Lower leg skin (tissue), 4 donors: Measurements from ENCODE around the gene BTNL8. TPM values are rescaled to one million over a fixed set of nuclear protein-coding genes. Genes with fewer than 3 reads are reported as not detected.

Source experiments
- DNase-seq, 2 donors: peaks; one replicate each; pipeline ENCODE4 v3.0.0-alpha.2; 2019; ENCODE audit warnings: low spot score in 2 of 2
- H3K4me3 ChIP-seq: fragments of 200-600 bp; sonication (generic); 2 replicates; pipeline ENCODE4 v1.5.1; 2017; ENCODE audit warnings: mild to moderate bottlenecking, low read depth; ENCODE audit not compliant: poor library complexity, severe bottlenecking
- CTCF ChIP-seq, 3 donors: fragments of 450-650 bp; IDR thresholded peaks; one replicate each; pipeline ENCODE4 v1.5.1; 2016; ENCODE audit warnings: antibody characterized with exemption in 3 of 3, mild to moderate bottlenecking in 3 of 3, moderate library complexity in 2 of 3
- POLR2A ChIP-seq, 2 donors: fragments of 450-650 bp; IDR thresholded peaks; one replicate each; pipeline ENCODE4 v1.6.1; 2016 to 2017; ENCODE audit warnings: antibody characterized with exemption in 2 of 2, mild to moderate bottlenecking in 1 of 2, moderate library complexity in 1 of 2
- WGBS, 2 donors: methylation state at CpG; one replicate each; pipeline ENCODE4 v1.1.5; 2018; 5-methylcytosine and 5-hydroxymethylcytosine counted together
- intact Hi-C: fragments of 100-400 bp; cut with DNase I; formaldehyde crosslinking; loops from one replicate; pipeline ENCODE4 v1.15.0; 2023; ENCODE audit warnings: low total_unique reads
- total RNA-seq, 4 donors: library from RNA; depleted of rRNA; stranded (reverse); fragments of >200 nt; gene quantifications; one replicate each; pipeline ENCODE4 v1.1.0, GENCODE V29; 2016

Gene BTNL8
- total RNA-seq, 4 donors from 2014 or later: 0.26 to 0.44 TPM; not detected in 2

DNA sequence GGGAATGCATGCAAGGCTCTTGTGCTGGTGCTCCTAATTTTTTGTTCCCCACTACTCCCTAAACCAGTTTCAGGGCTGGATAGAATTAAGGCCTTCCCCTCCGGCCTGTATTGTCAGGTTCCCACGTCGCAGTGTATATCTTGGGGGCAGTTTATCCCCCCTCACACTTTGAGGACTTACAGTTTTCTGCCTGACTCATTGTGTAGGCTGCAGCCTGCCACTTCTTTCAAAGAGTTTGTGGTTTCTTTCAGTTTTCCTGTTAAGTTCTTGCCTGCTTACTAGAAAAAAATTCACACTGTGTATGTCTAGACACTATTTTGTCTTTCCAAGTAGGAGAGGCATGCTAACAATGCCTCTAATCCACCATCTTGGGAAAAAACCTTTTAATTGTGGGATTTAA lies 61.2 kb downstream of the BTNL8 start:
- 68 to 72% methylated on average over 3 of the region's 3 CpGs for WGBS, 2 donors
- intact Hi-C loops: no loop called here
- no peak for DNase-seq
- TF ChIP-seq CTCF (IDR thresholded peaks at IDR 0.05) (no peak), POLR2A (IDR thresholded peaks at IDR 0.05) (no peak)
- H3K4me3 ChIP-seq: no peak overlapping the region

DNA sequence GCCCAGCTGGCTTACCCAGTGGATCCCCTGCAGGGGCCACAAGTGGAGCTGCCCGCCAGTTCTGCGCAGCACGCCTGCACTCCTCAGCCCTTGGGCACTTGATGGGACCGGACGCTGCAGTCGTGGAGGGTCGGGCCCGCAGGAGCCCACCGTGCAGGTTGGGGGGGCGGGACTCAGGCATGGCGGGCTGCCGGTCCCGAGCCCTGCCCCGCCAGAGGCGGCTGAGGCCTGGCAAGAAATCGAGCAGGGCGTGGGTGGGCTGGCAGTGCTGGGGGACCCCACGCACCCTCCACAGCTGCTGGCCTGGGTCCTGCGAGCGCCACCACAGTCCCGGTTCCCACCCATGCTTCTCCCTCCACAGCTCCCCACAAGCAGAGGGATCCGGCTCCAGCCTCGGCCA lies 70.4 kb downstream of the BTNL8 start:
- H3K4me3 ChIP-seq: no peak overlapping the region
- WGBS, 2 donors: 92 to 100% methylated on average over 2 to 22 of the region's 23 CpGs
- TF ChIP-seq CTCF (IDR thresholded peaks at IDR 0.05): no peak
- TF ChIP-seq POLR2A (IDR thresholded peaks at IDR 0.05): no peak
- intact Hi-C loops: no loop called here
- DNase-seq: no peak

DNA sequence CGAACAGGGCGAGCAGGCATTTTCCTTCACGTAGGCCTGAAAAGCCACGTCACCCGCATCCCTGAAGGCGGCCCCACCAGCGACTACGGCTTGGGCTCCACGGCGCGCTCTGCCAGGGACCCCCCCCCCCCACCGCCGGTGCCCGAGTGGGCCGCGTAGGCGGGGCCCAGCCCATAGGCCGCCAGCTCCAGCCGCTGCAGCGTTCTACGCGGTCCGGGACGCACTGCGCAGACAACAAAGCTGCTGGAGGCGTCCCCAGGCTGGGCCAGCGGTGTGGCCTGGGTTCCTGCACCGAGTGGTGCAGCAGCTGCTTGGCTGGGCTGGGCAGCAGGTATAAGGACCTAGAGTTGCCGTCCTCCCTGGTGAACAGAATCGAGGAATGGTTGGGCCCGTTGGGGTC lies 71.4 kb downstream of the BTNL8 start:
- H3K4me3 ChIP-seq: no peak overlapping the region
- intact Hi-C loops: no loop called here
- no peak for DNase-seq
- 96% methylated on average over 5 to 12 of the region's 31 CpGs for WGBS, 2 donors
- no peak for TF ChIP-seq POLR2A (IDR thresholded peaks at IDR 0.05)
- no peak for TF ChIP-seq CTCF (IDR thresholded peaks at IDR 0.05)

- TF ChIP-seq CTCF (IDR thresholded peaks at IDR 0.05): no peak
- TF ChIP-seq POLR2A (IDR thresholded peaks at IDR 0.05): no peak
- intact Hi-C loops: no loop called here
- DNase-seq: no peak
- no peak overlapping the region for H3K4me3 ChIP-seq
- WGBS, 2 donors: 70 to 73% methylated on average over 4 of the region's 4 CpGs
Observed at GRCh38 chr5:180970875-180971274, 71.9 kb downstream of the BTNL8 start.

DNA sequence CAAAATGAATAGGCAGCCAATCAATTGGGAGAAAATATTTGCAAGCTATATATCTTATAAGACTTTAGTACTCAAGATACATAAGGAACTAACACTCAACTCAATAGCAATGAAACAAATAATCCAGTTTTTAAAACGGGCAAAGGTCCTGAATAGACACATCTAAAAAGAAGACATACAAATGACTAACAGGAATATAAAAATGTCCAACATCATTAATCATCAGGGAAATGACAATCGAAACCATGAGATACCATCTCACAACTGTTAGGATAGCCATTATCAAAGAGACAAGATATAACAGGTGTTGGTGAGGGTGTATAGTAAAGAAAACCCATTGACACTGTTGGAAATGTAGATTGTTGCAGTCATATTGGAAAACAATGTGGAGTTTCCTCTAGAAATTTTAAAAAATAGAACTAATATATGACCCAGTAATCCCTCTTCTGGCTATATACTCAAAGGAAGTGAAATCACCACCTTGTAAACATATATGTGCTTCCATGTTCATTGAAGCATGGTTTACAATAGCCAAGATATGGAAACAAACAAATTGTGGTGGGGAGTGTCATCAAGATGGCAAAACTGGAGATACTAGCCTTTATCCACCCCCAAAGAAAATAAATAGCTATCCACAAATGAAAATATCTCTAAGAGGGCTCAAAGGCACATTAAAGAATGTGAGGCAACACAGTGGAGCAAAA lies 75.8 kb downstream of the BTNL8 start:
- intact Hi-C loops: no loop called here
- no peak overlapping the region for H3K4me3 ChIP-seq
- no peak for DNase-seq
- 50 to 62% methylated on average over 2 of the region's 2 CpGs for WGBS, 2 donors
- TF ChIP-seq CTCF (IDR thresholded peaks at IDR 0.05) (no peak), POLR2A (IDR thresholded peaks at IDR 0.05) (no peak)

- DNase-seq: no peak
- TF ChIP-seq CTCF (IDR thresholded peaks at IDR 0.05) (no peak), POLR2A (IDR thresholded peaks at IDR 0.05) (no peak)
- H3K4me3 ChIP-seq: no peak overlapping the region
- intact Hi-C loops: no loop called here
- 97 to 100% methylated on average over 1 to 2 of the region's 2 CpGs for WGBS, 2 donors
Observed at GRCh38 chr5:180975338-180975737, 76.4 kb downstream of the BTNL8 start.
